ENCODE results near the gene PAX7.
A peak's percentile ranks its signal among the peaks of the same experiment; 100 is the strongest.
"Not testable (repeated sequence)": the region's sequence is repeated elsewhere in the genome, so short reads cannot be mapped to it uniquely, and the experiment has no call there.

Gene PAX7

DNA sequence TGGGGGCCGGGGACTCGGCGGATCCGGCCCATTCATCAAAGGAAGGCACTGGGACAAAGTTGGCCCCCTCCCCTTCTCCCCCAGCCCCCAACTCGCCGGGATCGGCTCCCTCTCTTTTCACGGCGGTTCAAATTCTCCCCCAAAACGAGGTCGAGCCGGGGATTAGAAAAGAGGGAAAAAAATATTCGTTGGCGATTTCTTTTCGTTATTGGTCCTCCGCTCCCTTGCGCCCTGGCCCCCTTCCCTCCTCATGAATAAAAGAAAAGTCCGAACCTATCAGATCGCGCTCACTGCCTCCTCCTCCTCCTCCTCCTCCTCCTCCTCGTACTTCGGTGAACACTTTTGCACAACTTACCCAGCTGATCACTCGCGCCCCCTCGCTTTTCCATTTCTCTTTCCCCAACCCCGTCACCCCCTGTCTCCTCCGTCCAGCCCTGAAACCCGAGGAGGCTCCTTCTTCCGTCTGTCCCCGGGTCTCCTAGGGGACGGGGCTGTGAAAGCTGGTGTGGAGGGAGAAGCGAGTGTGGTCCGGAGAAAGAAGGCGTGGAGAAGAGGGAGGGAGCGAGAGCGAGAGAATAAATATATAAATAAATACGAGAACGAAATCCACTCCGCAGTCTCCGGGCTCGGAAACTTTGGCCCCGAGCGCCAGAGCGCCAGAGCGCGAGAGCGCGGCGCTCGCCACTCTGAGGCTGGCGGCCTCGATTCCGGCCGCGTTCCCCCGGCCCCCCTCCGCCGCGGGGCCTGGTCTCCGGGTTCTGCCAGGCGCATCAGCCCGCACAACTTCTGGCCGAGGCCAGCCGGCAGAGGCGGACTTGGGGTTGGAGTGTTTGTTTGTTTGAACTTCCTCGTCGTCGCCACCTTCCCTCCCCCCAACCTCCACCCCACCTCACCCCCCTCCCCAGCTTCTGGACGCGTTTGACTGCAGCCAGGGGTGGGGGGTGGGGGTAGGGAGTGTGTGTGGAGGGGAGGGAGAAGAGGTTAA is at the start of gene PAX7:
TSS of gene PAX7 (plus strand) at position 336 of the 985 bp plus-strand sequence. CDS start 758 bp downstream, outside the sequence.
- DNase-seq: no peak

DNA sequence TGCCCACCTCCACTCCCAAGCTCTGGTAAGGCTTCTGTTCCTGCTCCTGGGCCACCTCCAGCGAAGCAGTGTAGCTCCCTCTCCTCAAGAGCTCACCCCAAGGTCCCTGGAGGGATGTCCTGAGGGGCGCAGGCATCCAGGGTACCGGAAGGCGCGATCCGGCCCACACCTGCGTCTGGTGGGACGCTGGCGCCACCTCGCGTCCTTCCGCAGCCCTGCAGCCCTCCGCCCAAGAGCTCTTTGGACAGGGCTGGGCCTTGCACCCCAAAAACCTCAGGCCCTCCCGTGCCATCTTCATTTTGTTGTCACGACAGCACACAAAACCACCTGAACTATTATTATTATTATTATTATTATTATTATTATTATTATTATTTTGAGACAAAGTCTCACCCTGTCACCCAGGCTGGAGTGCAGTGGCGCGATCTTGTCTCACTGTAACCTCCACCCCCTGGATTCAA is 49.2 kb upstream of the PAX7 start:
- no peak for DNase-seq

DNA sequence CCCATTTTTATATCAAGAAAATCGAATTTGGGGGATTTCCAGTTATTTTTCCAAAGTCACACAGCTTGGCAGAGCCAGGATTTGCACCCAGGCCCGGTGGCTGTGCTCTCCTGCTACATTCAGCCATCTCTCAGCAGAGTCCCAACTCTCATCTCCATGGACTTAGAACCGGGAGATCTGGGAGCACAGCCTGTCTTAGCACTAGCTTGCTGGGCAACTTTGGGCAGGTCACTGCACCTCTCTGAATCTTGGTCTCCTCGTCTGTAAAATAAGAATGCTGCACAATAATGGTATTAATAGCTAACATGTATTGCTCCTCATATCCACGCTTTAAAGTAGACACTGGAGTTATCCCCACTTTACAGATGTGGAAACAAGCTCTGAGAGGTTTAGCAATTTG is 47.8 kb upstream of the PAX7 start:
- DNase-seq: no peak

DNA sequence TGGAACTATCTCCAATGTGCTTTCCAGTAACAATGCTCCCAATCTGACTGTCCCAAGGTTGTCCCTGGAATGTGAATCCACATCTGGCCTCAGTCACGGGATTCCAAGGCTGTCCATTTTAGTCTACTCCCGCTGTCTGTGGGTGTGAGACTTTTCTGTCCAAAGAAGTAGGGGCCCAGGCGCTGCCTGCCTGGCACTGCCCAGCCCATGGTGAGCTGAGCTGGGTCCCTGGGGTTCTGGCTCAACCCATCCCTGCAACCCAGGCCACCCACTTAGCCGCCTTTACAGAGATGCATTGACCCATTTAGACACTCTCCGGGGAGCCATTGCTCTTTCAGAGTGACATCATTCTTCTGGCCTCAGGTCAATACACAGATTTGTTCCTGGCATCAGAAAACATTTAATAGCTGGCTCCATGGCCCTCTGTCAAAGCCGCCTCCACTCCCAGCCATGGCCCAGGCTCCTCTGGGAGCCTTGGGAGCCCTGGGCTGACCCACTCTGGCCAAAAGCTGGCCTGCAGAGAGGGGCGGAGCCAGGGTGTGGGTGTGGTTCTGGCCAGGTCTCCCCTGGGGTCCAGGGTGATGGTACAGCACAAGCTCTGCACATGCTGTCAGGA is 47.2 kb upstream of the PAX7 start:
- DNase-seq: no peak

DNA sequence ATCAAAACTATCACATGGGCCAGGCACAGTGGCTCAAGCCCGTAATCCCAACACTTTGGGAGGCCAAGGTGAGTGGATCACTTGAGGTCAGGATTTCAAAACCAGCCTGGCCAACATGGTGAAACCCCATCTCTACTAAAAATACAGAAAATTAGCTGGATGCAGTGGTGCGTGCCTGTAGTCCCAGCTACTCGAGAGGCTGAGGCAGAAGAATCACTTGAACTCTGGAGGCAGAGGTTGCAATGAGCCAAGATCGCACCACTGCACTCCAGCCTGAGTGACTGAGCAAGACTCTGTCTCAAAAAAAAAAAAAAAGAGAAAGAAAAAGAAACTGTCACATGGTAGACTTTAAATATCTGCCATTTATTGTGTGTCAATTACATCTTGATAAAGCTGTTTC is 44.6 kb upstream of the PAX7 start:
- not testable (repeated sequence) for DNase-seq

DNA sequence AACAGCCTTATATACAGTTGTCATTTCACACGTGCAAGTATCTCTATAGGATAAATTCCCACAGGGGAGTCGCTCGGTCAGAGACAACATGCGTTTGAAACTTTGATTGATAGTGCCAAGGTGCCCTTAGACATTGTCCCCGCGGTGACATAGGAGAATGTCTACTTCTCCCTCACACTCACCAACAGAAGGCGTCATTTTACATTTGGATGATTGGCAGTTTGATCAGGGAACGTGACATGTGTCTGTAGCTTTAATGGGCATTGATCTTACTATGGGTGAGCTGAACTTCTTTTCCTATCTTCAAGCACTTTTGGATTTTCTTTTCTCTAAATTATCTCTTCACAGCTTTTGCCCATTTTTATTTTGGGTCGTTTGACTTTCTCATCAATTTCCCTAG is 42.6 kb upstream of the PAX7 start:
- no peak for DNase-seq

DNA sequence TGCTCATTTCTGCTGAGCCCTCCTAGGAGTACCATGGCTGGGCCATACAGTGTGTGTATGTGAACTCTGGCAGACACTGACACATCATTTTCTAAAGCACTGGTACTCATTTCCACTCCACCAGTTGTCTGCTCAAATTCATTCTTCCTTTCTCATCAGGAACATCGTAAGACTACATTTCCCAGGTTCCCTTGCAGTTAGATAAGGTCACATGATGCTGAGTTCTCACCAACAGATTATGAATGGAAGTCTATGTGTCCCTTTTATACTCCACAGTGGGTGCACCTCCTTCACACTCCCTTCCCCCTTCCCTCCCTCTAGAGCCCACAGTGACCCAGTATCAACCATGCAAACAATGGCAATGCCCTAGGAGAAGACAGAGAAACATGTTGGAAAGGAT is 38.3 kb upstream of the PAX7 start:
- DNase-seq: no peak

DNA sequence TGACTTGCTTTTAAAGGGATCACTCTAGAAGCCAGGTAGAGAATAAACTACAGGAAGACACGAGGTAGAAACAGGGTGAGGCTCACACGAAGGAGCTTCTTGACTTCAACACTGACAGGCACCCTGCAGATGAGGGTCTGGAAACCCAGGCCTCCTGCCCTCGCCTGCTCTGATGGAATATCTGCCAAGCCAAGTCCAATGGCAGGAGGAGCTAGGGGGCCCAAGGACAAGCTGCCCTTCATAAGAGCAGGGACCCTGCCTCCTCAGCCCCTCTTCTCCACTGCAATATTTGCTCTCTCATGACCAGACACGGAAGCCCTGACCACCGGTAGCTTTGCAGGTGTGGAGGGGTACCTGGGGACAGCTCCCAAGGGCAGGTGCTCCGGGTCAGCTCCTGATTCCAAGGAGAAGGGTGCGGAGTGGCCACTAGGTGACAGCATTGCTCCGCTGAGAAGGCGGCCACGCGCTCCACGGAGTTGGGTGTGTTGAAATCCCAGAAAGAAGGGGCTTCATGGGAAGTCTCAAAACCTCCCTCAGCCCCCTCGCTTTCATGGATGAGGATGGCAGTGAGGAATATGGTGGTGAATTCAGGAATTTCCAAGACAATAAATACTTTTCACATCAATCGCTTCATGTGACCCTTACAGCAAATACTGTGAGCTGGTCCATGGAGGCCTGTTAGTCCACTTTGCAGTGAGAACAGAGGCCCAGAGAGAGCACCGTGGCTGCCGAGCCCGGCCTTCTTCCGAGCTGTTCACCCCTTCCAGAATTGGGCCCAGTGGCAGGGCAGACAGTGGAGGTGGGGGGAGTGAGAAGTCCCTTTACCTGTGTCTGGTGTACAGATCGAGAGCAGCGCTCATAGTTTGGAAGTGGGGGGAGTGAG is 33.2 kb upstream of the PAX7 start:
- peak; percentile 36 for DNase-seq

DNA sequence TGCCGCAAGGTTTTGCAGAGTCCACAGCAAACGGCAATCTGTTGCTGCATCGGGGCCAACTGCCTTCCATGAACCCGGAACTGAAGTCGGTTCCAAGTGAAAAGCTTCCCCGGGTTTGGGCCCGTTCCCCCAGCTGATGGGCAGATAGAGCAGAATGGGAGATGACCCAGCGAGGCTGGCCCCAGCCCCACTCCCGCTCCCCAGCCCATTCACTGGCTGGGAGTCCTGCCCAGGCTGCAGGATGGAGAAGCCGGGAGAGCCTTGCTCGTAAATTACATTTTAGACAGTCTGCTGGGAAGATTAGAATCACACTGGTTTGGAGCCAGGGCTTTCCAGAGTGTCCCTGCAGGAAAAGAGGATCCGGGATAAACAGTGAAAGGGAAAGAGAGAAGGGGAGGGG is 31.6 kb upstream of the PAX7 start:
- DNase-seq: no peak

DNA sequence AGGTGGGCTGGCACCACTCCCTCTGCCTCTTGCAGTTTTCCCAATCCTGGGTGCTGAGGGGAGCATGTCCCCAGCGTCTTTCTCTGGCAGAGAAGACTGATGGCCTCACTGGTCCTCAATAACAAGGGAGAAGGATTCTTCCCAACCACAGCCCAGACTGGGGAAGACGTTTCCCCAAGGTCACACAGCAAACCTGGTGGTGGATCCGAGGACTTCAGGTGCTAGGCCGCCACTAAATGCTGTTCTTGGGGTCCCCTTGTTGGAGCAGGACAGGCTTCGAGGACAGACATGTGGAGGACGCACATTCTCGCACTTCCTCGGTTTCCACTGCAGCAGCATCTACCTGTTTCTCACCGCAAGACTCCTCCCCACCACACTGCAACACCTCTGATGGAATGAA is 30.9 kb upstream of the PAX7 start:
- no peak for DNase-seq

DNA sequence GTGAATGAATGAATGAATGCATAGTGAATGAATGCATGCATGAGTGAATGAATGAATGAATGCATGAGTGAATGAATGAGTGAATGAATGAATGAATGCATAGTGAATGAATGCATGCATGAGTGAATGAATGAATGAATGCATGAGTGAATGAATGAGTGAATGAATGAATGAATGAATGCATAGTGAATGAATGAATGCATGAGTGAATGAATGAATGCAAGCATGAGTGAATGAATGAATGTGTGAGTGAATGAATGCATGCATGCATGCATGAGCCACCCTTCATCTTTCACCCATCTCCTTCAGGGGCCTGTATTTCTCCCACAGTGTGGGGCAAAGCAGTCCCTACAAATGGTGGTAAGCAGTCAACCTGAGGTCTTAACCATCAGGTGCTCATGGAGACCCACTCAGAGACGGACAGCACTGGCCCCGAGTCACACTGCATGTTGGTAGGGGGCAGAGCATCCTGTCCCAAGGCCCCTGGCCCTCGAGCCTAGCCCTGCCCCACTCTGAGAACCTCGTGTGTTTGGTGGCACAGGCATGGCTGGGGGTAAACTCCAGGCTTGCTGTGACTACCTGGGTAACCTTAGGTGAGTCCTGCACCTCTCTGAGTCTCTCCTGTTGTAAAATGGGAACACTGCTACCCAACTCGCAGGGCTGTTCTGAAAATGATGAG is 28.0 kb upstream of the PAX7 start:
- no peak for DNase-seq

DNA sequence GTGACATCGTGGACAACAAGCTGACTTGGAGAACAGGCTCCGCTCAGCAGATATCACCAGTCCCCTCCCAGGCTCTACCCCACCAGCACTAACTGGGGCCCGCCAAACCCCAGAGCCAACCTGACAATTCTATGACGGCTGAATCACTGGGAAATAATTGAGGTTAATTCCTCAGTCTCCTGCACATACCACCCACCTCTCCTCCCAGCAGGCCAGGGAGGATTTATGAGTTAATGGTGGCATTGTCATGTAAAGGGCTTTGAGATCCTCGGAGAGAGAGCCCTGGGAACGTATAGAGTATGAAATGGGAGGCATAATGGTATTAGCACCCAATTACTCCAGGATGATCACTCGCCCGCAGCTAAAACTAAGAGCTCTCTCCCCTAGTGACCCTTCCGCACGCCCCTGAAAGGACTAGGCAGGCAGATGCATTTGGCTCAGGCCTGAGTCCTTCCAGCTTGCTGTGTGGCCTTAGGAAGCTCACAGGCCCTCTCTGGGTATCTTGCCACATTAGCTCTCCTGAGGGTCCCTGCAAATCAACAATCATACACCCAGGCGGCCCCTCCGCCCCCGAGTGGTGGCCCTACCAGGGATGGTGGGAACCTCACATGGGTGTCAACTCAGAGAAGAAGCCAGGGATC is 27.3 kb upstream of the PAX7 start:
- DNase-seq: no peak

DNA sequence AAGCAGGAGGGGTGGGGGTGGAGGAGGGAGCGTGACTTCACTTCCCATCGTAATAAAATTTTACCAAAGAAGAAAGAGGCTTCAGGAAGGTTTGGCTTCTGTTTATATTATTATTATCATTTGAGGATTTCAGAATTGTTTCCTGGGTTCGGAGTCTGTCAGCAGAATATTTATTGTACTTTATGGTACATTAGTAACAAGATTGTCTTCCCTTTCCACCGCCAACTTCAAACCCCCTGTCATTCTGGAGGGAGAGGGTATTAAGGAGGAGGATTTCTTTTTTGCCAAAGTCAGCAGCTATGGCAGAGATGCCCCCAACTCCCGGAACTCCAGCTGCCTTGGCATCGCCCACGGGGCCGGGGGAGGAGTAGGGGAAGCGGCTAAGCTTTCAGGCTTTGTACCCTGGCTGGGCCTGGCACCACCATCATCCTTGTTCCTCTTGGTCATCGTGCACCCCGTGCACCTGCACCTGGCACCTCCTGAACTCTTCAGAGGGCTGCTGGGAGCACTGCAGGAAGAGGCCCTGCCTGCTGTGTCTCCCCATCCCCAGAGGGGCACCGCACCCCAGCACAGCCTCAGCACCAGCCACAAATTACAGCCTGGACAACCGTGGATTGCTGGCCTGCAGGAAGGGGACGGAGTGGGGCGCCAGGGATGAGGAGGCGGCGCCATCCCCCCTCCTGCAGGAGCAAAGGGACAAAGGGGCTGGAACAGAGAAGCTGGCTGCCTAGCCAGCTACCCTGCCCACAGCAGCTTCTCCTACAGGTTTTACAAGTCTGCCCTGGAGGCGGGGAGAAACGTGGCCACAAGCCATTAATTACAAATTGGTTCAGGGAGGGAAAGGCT is 24.0 kb upstream of the PAX7 start:
- DNase-seq: no peak

DNA sequence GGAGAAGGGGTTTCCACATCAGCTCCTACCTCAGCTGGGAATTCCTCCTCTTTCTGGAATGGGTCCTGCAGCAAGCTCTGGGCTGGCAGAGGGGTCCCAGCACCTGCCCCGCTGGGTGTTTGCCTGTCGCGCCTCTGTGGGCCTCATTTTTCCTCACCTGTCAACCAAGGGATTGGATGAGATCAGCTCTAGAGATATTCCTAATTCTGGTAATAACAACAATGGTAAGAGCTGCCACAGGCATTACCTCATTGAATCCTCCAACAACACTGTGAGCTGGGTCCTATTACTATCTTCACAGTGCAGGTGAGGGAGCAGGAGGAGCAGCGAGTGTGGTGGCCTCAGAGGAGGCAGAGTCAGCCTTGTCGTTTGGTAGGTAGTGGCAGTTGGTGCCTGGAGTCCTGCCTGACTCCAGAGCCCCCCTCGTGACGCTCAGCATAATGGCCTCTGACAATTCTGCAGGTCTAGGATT is 23.3 kb upstream of the PAX7 start:
- no peak for DNase-seq

DNA sequence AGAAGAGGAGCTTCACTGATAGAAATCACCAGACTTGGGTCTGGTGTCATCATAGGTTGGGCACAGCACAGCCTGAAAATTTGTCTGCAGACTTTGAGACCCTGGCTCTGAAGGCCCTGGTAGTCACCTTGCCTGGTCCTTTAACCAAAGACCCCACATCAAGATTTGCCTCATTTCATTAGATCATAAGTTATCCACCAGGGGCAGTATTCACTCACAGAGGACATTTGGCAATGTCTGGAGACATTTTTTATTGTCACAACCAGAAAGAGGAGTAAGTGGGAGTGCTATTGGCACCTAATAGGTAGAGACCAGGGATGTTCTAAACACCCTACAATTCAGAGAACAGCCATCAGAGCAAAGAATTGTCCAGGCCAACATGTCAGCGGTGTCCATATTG is 22.1 kb upstream of the PAX7 start:
- DNase-seq: no peak

DNA sequence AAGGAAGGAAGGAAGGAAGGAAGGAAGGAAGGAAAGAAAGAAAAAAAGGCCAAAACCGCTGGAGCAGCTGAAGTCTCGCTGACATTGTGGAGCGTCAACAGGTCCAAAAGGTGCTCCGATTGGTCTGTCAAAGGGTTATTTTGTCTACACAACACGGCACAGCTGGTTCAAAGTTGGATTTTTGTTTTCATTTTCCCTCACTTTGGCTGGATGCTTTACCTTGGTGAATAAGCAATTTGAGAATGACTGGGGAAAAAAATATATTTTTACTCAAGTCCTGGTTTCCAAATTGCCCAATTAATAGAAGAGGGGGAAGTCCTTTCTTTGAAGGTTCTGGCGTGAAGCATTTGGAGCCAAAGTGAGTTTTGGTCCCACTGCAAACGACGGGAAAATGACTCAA is 19.3 kb upstream of the PAX7 start:
- no peak for DNase-seq

DNA sequence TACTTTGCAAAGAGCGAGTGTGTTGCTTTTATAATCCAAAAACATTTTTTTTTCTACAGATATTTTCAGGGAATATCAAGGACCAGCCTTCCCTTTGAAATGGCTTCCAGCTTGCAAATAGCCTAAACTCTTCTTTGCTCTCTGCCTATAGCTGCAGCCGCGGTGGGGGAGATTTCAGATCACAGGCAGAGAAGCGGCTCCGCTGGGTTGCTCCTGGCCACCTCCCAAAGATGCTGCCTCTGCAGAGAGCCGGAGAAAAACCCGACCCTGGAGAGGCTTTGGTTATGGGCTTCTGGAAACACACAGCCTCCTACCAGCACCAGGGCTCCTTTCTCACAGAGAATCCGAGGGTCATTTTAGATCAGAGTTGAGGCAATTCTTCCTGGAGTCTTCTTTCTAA is 18.6 kb upstream of the PAX7 start:
- DNase-seq: no peak

DNA sequence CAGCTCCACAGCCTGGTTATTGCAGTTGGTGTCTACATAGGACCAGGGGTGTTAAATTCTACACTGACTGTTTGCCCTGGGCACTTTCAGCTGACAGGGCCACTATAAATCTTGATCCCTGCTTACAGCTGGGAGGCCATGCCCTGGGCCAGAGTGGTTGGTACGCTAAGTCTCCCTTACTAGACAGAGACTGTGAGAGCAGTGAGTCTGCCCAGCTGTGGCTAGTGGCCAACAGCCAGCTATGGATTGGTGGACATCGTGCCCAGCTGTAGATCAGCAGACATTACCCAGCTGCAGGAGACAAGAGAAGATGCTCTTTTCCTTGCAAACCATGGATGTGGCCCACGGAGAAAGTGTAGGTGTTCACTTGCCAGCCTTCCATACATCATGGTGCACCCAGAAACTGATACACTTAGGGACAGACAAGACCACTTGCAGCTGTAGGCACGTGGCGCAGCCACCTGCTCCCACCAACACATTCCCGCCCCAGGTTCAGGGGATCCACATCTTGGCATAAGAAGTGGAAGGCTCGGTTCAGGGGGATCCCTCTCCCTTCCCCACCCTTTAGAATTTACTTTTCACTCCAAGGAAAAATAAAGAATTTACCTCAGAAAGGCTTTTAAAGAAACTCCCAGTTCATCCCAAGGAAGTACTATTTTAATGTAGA is 16.4 kb upstream of the PAX7 start:
- no peak for DNase-seq

DNA sequence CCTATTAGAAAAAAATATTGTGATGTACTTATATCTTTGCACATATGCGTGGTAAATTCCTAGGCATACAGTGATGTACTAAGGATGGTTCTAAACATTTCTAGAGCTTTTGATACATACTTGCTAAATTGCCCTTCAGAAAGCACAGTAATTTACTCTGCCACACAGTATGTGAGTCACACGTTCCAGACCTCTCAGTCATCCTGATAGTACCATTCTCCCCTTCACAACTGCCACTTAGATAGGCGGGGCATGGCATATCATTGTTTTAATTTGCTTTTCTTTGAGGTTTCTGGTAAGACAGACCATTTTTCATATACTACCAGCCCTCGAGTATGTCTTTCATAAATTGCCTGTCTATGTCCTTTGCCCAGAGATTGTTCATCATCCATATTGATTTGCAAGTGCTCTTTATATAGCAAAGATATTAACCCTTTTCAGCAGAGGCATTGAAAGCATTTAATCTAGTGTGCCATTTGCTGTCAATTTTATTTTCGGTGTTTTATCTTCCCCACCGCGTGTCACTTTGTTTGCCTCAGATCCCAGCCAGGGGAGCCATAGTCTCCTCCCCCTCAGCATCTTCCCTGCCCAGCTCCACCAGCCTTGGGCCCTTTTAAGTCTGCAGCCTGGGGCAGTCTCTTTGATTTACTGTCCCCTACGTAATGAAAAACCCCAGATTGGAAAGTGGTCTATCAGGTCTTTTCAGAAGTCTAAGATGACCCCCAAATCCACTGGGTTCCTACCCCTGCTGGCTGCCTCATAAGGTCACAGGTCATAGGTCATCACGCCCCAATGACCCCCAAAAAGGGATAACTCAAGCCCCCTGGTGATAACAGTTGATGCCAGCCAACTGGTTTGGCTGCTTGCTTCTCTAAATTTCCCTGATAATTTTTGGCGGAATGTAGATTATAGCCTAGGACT is 11.8 kb upstream of the PAX7 start:
- DNase-seq: no peak

All from CD4-positive, alpha-beta T cell treated with Interleukin-4 for 1 hour (primary cell).